Epithelial cell of prostate (primary cell): ENCODE data around the gene DPP6.

Experiments
- DNase-seq: peaks from one replicate; pipeline ENCODE4 v3.0.0-alpha.2; 2011; ENCODE audit warnings: low read depth, low spot score
- H3K27ac ChIP-seq: fragments of 450-650 bp; 2 replicates; pipeline ENCODE4 v1.5.1; 2017; ENCODE audit warnings: mild to moderate bottlenecking

DPP6 gene

GRCh38 chr7:154436560-154436959 lies 384.4 kb downstream of the DPP6 start:
- no peak for DNase-seq
- no peak overlapping the region for H3K27ac ChIP-seq

DNA sequence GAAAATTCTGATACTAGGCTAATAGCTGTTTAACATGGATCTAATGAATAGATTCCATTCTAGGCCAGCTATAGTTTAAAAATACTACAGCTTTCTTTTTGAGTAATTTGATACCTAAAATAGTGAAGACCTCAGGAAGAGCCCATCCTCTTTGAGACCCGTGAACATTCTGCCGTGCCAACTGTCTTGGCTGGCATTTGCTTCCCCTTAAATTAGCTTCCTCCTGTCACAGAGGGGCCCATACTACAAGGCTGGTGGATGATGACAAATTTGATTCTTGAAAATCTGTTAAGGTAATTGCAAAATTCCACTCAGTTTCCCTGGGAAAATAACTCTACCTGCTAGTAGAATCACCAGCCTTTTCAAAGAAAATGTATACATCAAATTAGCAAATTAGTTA lies 385.0 kb downstream of the DPP6 start:
- no peak for DNase-seq
- no peak overlapping the region for H3K27ac ChIP-seq

DNA sequence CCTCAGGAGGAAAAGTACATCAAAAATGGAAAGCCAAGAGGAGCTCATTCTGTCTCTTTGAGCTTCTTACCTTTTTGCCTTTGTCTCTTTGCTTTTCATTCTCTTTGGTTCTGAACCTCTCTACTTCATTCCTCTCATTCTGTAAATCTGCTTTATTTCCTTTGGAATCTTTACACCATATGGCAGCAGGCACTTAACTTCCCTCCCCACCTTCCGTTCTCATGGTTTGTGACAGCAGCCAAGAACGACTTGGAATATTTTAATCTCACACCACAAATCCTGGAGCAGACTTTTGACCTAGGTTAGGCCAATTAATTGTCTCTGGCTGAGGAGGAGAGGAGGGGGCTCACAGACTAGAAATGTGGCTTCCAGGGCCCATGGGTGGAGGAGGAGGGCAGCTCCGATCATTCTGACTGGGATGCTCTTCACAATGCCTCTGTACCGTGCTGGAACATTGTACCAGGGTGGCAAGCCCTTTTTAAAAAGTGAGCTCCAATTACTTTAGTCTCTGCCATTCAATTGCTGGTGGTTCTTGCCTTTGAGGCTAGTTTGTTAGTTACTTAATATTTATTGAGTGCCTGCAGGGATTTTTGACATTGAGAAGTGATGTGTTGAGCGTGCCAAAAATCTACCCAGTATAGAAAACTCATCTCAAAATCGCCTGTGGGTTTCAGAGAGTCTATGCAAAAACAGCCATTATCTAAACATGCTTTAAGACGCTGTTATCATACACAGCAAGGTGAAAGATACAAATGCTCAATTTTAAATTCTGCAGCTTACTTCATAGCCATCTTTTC lies 386.6 kb downstream of the DPP6 start:
- no peak overlapping the region for H3K27ac ChIP-seq
- DNase-seq: no peak

GRCh38 chr7:154440058-154440457 lies 387.9 kb downstream of the DPP6 start:
- H3K27ac ChIP-seq: no peak overlapping the region
- DNase-seq: no peak

DNA sequence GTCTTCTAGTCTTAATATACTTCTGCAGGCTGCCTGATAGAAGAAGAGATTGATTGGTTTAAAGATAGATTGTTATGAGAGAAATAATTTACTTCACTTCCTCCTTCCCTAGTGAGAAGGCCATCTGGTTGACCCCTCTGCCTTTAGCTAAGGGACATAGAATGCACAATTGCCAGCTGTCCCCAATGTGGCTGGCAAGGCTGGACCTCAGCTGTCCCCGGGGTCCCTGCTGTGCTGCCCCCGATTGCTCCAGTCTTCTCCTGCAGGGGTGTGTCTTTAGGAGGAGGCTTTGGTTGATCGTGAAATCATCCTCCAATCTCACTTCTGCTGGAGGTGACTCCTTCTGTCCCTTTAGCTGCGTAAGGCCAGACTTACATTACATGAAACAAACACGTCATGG lies 388.5 kb downstream of the DPP6 start:
- no peak for DNase-seq
- no peak overlapping the region for H3K27ac ChIP-seq

DNA sequence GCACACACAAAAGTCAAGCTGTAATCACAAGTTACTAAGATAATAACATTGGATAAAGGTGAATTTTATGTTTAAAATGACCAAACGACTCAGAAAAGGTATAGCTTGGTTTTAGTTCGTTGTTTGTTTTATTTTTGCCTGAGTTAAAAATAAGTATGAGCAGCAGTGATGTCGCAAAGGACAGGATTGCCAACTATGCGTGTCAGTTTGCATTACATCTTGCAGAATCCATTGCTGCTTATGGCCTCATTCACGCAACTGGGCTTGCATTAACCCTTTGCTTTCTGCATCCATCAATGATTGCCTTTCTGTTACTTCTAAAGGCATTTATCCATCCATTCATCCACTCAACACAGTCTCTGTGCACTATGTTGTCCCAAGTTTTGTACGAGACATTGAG lies 389.6 kb downstream of the DPP6 start:
- no peak overlapping the region for H3K27ac ChIP-seq
- no peak for DNase-seq

DNA sequence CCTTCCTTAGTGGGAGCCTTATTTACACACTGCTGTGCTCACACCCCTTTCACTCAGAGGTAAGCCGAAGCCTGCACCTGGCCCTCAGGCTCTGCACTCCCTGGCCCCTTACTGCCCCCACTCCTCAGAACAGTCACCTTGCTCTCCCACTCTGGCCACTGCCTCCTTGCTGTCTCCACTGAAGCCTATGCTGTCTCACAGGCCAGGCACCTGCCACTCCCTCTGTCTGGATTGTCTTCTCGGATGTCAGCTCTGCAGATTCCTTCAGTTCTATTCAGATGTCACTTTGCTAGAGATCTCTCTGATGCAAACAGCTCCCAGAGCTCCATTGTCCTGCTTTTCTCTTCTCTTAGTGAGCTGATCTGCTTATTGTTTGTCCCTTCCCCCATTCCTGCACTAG lies 390.7 kb downstream of the DPP6 start:
- H3K27ac ChIP-seq: no peak overlapping the region
- no peak for DNase-seq

GRCh38 chr7:154450451-154450850 lies 398.3 kb downstream of the DPP6 start:
- H3K27ac ChIP-seq: no peak overlapping the region
- no peak for DNase-seq

DNA sequence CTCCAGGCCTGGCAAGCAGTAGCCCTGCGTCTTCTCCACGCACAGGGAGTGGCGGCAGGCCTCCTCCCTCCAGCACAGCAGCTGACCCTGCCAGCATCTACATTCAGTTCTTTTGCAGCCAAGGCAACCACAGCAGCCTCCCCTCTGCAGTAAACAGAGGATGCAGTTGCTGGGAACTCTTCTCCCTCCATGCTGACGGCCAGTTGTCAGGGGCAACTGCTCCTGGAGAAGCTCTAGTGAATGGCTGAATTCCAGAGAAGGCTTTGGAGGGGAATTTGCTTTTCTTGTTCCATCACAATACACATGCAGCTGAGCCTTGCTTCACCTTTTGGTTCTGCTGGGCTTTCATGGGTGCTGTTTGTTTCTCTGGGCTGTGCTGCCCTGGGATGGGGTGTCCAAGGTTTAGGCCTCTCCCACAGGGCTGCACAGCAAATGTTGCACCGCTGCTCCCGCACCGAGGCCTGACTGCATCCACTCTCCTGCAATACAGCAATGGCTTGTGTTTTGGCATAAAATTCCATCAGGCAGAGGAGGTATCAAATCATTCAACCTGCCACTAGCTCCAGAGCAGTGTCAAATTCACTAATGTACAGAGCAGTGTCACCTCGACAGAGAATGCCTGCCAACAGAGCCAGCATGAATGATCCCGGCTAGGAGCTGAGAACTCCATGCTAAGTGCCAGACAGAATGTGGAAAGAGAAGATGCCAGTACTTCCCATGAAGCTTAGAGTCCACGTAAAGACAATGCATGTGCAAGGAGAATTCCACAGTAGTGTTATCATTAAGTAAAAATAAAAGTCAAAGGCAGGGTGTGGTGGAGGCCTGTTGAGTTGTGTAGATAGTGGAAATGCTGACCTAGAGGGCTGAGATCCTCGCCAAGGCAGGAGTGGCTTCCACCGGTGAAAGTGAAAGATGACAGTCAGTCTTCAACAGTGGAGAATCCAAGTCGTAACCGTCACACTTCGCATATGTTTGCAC lies 399.6 kb downstream of the DPP6 start:
- no peak overlapping the region for H3K27ac ChIP-seq
- no peak for DNase-seq

GRCh38 chr7:154463794-154464193 lies 411.6 kb downstream of the DPP6 start:
- no peak for DNase-seq
- no peak overlapping the region for H3K27ac ChIP-seq

DNA sequence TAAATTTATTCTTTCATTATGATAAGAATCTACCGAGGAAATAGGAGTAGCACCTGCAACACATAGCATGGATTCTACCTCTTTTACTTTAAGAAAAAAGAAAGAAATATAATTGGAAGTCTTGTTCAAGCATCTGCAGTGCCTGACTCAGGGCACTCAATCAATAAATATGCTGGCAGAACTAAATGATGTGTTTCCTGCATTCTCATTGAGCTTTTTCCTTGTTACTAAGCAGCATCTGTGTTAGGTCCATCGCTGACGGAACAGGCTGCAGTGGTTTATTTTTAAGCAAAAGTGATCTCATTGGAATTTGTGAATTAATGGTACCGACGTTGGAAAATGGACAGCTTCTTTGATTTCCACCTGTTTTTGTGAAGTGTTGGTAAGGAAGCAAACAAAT lies 417.5 kb downstream of the DPP6 start:
- H3K27ac ChIP-seq: no peak overlapping the region
- no peak for DNase-seq

GRCh38 chr7:154472343-154472742 lies 420.1 kb downstream of the DPP6 start:
- no peak for DNase-seq
- H3K27ac ChIP-seq: no peak overlapping the region

- no peak overlapping the region for H3K27ac ChIP-seq
- no peak for DNase-seq
Observed at GRCh38 chr7:154473360-154473759, 421.2 kb downstream of the DPP6 start.

- no peak overlapping the region for H3K27ac ChIP-seq
- DNase-seq: no peak
Observed at GRCh38 chr7:154474903-154475520, 422.8 kb downstream of the DPP6 start.

DNA sequence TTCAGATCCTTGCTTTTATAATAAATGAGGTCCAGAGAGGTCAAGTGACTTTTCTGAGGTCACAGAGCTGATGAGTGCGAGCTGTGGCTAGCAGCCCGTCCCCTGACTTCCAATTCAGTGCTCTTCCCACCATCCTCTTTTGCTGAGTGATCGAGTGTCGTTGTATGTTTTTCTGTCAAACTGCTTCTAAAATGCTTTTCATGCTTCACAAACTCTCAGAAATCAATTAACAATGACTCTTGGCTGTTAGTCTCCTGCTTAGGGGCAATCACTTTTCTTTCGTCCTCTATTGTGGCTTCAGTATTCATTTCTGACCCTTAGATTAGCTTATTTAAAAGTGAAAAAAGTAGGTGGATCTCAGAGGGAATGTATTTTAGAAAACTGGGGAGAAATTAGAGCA lies 423.7 kb downstream of the DPP6 start:
- no peak overlapping the region for H3K27ac ChIP-seq

GRCh38 chr7:154480817-154481216 lies 428.6 kb downstream of the DPP6 start:
- H3K27ac ChIP-seq: no peak overlapping the region
- DNase-seq: no peak

More for the DNA sequence above, 423.7 kb downstream of the DPP6 start:
- no peak for DNase-seq

DNA sequence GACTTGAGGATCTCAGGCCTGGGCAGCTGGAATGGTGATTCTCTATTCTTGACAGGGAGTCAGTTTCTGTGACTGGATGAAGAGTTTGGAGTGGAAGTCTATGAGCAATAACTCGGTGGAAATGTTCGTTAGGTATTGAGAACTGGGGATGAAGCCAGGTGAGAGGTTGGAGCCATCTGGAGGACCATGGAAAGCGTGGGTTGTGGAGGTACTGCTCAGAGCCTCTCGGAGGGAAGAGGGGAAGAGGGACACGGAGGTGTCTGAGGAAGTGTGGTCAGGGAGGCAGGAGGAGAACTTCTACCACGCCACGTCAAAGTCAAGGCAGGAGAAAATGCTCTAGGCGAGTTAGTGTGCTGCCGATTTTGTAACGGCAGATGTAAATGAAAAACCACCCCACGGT lies 430.7 kb downstream of the DPP6 start:
- no peak for DNase-seq
- H3K27ac ChIP-seq: no peak overlapping the region

DNA sequence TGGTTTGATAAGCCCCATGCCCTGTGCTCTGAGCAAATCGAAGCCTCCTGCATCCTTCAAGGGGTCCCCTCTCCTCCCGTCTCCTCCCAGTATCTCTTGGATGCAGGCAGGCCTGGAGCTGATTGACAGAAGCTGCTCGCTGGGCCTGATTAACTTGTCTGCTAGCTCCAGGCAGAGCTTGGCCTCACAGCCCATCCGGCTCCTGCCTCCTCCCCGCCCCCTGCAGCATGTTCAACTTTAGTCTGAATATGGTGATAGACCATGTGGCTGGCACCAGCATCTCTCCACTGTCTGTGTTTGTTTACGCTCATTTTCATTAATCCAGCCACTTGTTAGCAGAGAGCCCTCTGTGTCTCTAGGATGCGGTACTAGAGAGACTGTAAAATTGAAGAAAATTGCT lies 432.2 kb downstream of the DPP6 start:
- no peak overlapping the region for H3K27ac ChIP-seq
- DNase-seq: no peak

DNA sequence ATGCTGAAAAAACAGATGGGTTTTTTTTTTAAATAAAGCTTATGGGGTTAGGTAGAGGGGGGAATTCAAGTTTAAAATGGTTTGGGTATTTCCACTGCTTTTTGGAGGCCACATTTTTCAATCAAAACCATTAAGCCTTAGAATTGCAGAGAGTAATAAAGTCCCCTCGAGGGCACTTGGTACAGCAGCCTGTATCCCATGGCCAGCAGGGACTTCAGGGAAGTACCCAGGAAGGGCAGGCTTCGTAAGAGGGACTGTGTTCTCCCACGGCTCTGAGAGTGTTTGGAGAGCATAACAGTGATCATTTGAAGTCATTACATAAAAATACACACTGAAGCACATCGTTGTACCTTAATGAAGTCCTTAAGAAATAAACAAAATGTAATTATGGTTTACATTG lies 432.7 kb downstream of the DPP6 start:
- no peak for DNase-seq
- H3K27ac ChIP-seq: no peak overlapping the region

- no peak overlapping the region for H3K27ac ChIP-seq
- no peak for DNase-seq
Observed at GRCh38 chr7:154489897-154490296, 437.7 kb downstream of the DPP6 start.

GRCh38 chr7:154493594-154493993 lies 441.4 kb downstream of the DPP6 start:
- no peak overlapping the region for H3K27ac ChIP-seq
- DNase-seq: no peak
